Thoracic aorta (tissue), 2 donors: ENCODE measurements around the gene TGM2. TPM values are rescaled to one million over a fixed set of nuclear protein-coding genes. Genes with fewer than 3 reads are reported as not detected.

Experiments used
- ATAC-seq: fragments of 150-250 bp; one replicate; pipeline ENCODE4 v1.8.0; 2017; ENCODE audit warnings: low read depth; ENCODE audit not compliant: insufficient number of reproducible peaks, low FRiP score
- DNase-seq: peaks from one replicate; pipeline ENCODE4 v3.0.0-alpha.2; 2020; ENCODE audit warnings: low spot score
- H3K27ac ChIP-seq, 2 donors: fragments of 200-600 bp; sonication (generic); 1 replicate in 1 of 2; 2 replicates in 1 of 2; pipeline ENCODE4 v1.5.1; 2016; ENCODE audit warnings: mild to moderate bottlenecking in 2 of 2, moderate library complexity in 2 of 2
- H3K27me3 ChIP-seq: fragments of 200-600 bp; sonication (generic); replicated peaks from 2 replicates; pipeline ENCODE4 v1.6.0; 2016; ENCODE audit warnings: mild to moderate bottlenecking; ENCODE audit not compliant: insufficient read depth
- H3K36me3 ChIP-seq: fragments of 200-600 bp; sonication (generic); one replicate; pipeline ENCODE4 v1.5.1; 2016
- H3K4me1 ChIP-seq, 2 donors: fragments of 200-600 bp; sonication (generic); 1 replicate in 1 of 2; 2 replicates in 1 of 2; pipeline versions ENCODE4 v1.5.1 to v1.6.0; 2016; ENCODE audit warnings: low read depth in 2 of 2, mild to moderate bottlenecking in 1 of 2; ENCODE audit not compliant: control insufficient read depth in 1 of 2
- H3K4me3 ChIP-seq: fragments of 200-600 bp; sonication (generic); 2 replicates; pipeline ENCODE4 v1.5.1; 2016; ENCODE audit warnings: mild to moderate bottlenecking
- H3K9me3 ChIP-seq: fragments of 200-600 bp; sonication (generic); 2 replicates; pipeline ENCODE4 v1.5.1; 2016
- total RNA-seq, 2 donors: library from RNA; depleted of rRNA; stranded (reverse); fragments of >200 nt; gene quantifications; one replicate each; pipeline versions ENCODE4 v1.1.0 to v1.2.3, GENCODE V29; 2016
- TF ChIP-seq, protein P1 (sequence below): fragments of 200-600 bp; sonication (generic); IDR thresholded peaks from one replicate; pipeline ENCODE4 v1.5.1; 2019; ENCODE audit warnings: antibody characterized with exemption

TGM2 gene
- total RNA-seq, 2 donors from 2014 or later: 371 to 755 TPM

DNA sequence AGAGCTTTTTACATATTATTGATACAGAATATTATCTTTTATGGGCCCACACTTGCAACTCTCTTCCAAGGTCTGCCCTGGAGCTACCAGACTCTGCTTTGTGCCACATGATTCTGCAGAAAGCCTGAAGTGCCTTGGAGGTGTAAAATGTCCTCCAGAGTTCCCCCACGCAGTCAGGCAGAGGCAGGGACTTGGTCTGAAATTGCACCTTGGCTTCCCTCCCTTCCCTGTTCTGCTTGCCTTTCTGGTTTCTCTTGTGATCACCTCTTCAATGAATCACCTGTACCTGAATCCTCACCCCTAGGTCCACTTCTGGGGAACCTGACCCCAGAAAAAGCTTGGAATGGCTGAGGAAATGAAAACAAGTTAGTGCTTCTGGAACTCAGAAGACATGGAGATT, 43.0 kb upstream of the TGM2 start:
- no peaks in the 10 kb centered on the region for H3K9me3 ChIP-seq
- H3K27me3 ChIP-seq: no peaks in the 10 kb centered on the region
- no peak for DNase-seq
- TF ChIP-seq, protein P1, sequence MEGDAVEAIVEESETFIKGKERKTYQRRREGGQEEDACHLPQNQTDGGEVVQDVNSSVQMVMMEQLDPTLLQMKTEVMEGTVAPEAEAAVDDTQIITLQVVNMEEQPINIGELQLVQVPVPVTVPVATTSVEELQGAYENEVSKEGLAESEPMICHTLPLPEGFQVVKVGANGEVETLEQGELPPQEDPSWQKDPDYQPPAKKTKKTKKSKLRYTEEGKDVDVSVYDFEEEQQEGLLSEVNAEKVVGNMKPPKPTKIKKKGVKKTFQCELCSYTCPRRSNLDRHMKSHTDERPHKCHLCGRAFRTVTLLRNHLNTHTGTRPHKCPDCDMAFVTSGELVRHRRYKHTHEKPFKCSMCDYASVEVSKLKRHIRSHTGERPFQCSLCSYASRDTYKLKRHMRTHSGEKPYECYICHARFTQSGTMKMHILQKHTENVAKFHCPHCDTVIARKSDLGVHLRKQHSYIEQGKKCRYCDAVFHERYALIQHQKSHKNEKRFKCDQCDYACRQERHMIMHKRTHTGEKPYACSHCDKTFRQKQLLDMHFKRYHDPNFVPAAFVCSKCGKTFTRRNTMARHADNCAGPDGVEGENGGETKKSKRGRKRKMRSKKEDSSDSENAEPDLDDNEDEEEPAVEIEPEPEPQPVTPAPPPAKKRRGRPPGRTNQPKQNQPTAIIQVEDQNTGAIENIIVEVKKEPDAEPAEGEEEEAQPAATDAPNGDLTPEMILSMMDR: no peak
- H3K4me3 ChIP-seq: no peak overlapping the region
- H3K36me3 ChIP-seq: no peaks in the 10 kb centered on the region
- peaks cover 4 to 37% of the 10 kb centered on the region in 2 donors for H3K4me1 ChIP-seq
- H3K27ac ChIP-seq: no peak overlapping the region
- no peak for ATAC-seq

DNA sequence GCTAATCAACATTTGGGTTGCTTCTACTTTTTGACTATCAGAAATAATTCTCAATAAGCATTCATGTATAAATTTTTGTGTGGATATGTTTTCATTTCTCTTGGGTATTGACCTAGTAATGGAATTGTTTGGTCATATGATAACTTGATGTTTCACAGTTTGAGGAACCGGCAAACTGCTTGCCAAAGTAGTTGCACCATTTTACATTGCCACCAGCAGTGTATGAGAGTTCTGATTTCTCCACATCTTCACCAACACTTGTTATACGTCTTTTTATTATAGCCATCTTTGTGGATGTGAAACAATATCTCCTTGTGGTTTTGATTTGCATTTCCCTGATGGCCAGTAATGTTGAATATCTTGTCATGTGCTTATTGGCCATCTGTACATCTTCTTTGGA, 42.6 kb upstream of the TGM2 start:
- Histone ChIP-seq H3K4me3 (no peak overlapping the region), H3K36me3 (no peaks in the 10 kb centered on the region), H3K4me1 (peaks cover 4 to 37% of the 10 kb centered on the region in 2 donors), H3K9me3 (no peaks in the 10 kb centered on the region), H3K27ac (no peak overlapping the region), H3K27me3 (no peaks in the 10 kb centered on the region)
- TF ChIP-seq, protein P1: no peak
- ATAC-seq (no peak), DNase-seq (no peak)

DNA sequence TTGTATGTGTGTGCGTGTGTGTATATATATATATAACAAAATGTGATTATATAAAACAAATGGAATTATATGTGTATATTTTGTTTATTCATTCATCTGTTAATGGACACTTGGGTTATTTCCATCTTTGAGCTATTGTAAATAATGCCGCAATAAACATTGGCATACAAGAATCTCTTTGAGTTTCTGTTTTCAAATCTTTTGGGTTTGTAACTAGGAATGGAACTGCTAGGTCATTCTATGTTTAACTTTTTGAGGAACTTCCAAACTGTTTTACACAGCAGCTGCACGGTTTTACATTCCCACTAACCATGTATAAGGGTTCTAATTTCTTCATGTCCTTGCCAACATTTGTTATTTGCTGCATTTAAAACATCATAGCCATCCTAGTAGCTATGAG, 39.9 kb upstream of the TGM2 start:
- Histone ChIP-seq H3K36me3 (no peaks in the 10 kb centered on the region), H3K27ac (no peak overlapping the region), H3K9me3 (no peaks in the 10 kb centered on the region), H3K4me1 (peaks cover 4 to 17% of the 10 kb centered on the region in 2 donors), H3K27me3 (no peaks in the 10 kb centered on the region), H3K4me3 (no peak overlapping the region)
- no peak for DNase-seq
- no peak for ATAC-seq
- TF ChIP-seq, protein P1: no peak

DNA sequence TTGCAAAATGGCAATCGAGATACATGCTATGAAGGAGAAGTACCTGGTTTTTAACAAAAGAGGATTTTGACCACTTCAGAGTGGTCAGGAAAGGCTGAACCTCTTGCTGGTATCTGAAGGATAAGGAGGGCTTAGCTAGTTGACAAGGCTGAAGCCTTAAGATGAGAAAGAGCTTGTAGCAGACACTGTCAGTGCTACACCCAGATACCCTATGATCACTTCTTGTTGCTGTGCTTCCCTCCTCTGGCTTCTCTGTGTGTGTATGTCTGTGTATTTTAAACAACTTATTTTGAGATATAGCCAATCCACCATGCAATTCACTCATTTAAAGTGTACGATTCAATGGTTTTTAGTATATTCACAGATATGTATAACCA, 38.9 kb upstream of the TGM2 start:
- H3K27ac ChIP-seq: no peak overlapping the region
- TF ChIP-seq, protein P1: no peak

DNA sequence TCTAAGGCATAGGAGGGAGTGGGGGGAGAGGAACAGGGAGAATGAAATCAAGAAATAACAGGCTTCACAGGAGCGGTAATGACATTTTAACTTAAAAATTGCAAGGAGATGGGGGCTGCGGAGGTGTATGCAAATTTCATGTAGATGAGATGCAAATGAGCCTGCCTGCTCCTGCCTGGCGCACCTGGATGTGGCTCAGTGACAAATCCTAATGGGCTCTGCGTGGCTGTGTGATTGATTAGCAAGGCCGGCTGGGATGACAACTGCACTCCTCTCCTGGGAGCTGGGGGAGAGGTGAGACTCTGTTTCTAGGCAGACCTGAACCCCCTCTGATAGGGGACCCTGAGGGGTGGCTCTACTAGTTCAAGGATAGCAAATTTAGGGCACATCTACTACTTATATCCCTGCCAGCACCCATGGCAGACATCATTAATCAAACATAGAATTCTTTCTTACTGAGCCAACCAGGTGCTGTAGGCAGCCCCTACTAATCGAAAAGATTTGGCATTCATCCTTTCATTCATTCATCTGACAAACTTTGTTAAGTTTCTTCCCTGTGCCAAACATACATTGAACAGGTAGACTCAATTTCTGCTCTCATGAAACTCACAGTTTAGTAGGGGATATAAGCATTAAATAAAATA, 38.4 kb upstream of the TGM2 start:
- no peaks in the 10 kb centered on the region for H3K9me3 ChIP-seq
- TF ChIP-seq, protein P1: no peak
- H3K4me3 ChIP-seq: no peak overlapping the region
- no peaks in the 10 kb centered on the region for H3K36me3 ChIP-seq
- DNase-seq: no peak
- H3K27ac ChIP-seq: no peak overlapping the region
- no peaks in the 10 kb centered on the region for H3K27me3 ChIP-seq
- peaks cover 0 to 1% of the 10 kb centered on the region in 2 donors for H3K4me1 ChIP-seq
- no peak for ATAC-seq

More for the DNA sequence above, 38.9 kb upstream of the TGM2 start:
- Histone ChIP-seq H3K9me3 (no peaks in the 10 kb centered on the region), H3K27me3 (no peaks in the 10 kb centered on the region), H3K36me3 (no peaks in the 10 kb centered on the region), H3K4me3 (no peak overlapping the region), H3K4me1 (peaks cover 3 to 6% of the 10 kb centered on the region in 2 donors)
- no peak for ATAC-seq
- no peak for DNase-seq
